ENCODE data around the gene CRTAP.

CRTAP gene

DNA sequence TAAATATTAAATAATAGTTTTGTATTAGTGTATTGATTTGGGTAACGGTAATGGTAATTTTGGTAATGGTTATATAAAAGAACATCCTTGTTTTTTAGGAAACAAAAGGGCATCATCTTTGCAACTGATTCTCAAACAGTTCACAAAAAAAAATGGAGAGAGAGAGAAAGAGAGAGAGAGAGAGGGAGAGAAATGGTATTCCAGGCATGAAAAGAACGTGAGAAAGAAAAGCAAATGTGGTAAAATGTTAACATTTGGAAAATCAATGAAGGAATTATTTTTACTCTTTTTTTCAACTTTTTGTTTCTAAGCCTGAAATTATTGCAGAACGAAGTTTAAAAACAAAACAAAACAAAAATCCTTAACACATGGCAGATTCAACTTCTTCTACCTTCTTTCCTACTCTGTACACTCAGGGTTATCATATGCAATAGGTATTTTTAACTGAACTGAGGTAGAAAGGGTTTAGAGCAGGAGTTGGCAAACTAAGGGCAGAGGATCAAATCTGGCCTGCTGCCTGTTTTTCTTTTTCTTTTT, 14.6 kb upstream of the CRTAP start:
- H3K27ac ChIP-seq (ENCODE audit: poor library complexity, severe bottlenecking), result no peak overlapping the region
- peaks cover 2% of the 10 kb centered on the region for H3K9me3 ChIP-seq (ENCODE audit: severe bottlenecking)
- no peaks in the 10 kb centered on the region for H3K4me1 ChIP-seq (ENCODE audit: insufficient read depth, poor library complexity, severe bottlenecking)
- TF ChIP-seq, protein P1, sequence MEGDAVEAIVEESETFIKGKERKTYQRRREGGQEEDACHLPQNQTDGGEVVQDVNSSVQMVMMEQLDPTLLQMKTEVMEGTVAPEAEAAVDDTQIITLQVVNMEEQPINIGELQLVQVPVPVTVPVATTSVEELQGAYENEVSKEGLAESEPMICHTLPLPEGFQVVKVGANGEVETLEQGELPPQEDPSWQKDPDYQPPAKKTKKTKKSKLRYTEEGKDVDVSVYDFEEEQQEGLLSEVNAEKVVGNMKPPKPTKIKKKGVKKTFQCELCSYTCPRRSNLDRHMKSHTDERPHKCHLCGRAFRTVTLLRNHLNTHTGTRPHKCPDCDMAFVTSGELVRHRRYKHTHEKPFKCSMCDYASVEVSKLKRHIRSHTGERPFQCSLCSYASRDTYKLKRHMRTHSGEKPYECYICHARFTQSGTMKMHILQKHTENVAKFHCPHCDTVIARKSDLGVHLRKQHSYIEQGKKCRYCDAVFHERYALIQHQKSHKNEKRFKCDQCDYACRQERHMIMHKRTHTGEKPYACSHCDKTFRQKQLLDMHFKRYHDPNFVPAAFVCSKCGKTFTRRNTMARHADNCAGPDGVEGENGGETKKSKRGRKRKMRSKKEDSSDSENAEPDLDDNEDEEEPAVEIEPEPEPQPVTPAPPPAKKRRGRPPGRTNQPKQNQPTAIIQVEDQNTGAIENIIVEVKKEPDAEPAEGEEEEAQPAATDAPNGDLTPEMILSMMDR (IDR thresholded peaks at IDR 0.05; ENCODE audit: poor library complexity, severe bottlenecking), result no peak
- H3K4me3 ChIP-seq (ENCODE audit: severe bottlenecking), result no peak overlapping the region
- no peak for ATAC-seq (ENCODE audit: low read depth)
- H3K27me3 ChIP-seq (ENCODE audit: insufficient read depth, poor library complexity, severe bottlenecking), result no peaks in the 10 kb centered on the region
- no peak for DNase-seq (ENCODE audit: low spot score)
- peaks cover 4% of the 10 kb centered on the region; the same call in 1 of the 2 replicates for H3K36me3 ChIP-seq (ENCODE audit: low read depth)

DNA sequence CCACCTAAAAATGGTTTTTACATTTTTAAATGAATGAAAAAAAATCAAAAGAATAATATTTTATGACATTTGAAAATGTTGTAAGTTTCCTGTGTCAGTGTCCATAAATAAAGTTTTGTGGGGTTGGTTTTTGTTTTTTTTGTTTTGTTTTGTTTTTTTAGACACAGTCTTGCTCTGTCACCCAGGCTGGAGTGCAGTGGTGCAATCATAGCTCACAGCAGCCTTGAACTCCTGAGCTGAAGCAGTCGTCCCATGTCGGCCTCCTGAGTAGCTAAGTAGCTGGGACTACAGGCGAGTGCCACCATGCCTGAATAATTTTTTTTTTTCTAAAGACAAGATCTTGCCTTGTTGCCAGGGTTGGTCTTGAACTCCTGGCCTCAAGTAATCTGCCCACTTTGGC, 14.1 kb upstream of the CRTAP start:
- no peak for ATAC-seq (ENCODE audit: low read depth)
- Histone ChIP-seq H3K27ac (ENCODE audit: poor library complexity, severe bottlenecking) (no peak overlapping the region), H3K27me3 (ENCODE audit: insufficient read depth, poor library complexity, severe bottlenecking) (no peaks in the 10 kb centered on the region), H3K36me3 (ENCODE audit: low read depth) (no peaks in the 10 kb centered on the region), H3K4me3 (ENCODE audit: severe bottlenecking) (no peak overlapping the region), H3K4me1 (ENCODE audit: insufficient read depth, poor library complexity, severe bottlenecking) (no peaks in the 10 kb centered on the region), H3K9me3 (ENCODE audit: severe bottlenecking) (peaks cover 2% of the 10 kb centered on the region)
- no peak for DNase-seq (ENCODE audit: low spot score)
- TF ChIP-seq, protein P1 (IDR thresholded peaks at IDR 0.05; ENCODE audit: poor library complexity, severe bottlenecking), result no peak

DNA sequence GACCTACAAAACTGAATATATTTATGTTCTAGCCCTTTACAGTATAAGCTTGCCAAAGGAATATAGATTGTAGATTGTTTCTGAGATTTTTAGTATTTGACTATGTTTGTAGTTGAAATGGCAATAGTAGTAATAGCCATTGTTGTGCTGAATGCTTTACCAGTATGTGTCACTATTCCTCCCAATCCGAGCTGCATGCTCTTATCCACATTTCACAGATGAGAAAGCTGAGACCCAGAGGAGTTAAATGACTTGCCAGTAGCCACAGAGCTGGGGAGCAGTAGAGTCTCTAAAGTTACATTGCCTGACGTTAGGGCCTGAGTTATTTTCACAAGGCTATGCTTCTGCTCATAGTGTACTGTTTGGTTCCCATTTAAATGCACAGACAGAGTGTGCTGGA, 13.6 kb upstream of the CRTAP start:
- ATAC-seq (ENCODE audit: low read depth) (no peak), DNase-seq (ENCODE audit: low spot score) (no peak)
- TF ChIP-seq, protein P1 (IDR thresholded peaks at IDR 0.05; ENCODE audit: poor library complexity, severe bottlenecking), result no peak
- H3K27ac ChIP-seq (ENCODE audit: poor library complexity, severe bottlenecking), result no peak overlapping the region
- no peaks in the 10 kb centered on the region for H3K4me1 ChIP-seq (ENCODE audit: insufficient read depth, poor library complexity, severe bottlenecking)
- no peaks in the 10 kb centered on the region for H3K36me3 ChIP-seq (ENCODE audit: low read depth)
- no peak overlapping the region for H3K4me3 ChIP-seq (ENCODE audit: severe bottlenecking)
- peaks cover 2% of the 10 kb centered on the region for H3K9me3 ChIP-seq (ENCODE audit: severe bottlenecking)
- H3K27me3 ChIP-seq (ENCODE audit: insufficient read depth, poor library complexity, severe bottlenecking), result no peaks in the 10 kb centered on the region

DNA sequence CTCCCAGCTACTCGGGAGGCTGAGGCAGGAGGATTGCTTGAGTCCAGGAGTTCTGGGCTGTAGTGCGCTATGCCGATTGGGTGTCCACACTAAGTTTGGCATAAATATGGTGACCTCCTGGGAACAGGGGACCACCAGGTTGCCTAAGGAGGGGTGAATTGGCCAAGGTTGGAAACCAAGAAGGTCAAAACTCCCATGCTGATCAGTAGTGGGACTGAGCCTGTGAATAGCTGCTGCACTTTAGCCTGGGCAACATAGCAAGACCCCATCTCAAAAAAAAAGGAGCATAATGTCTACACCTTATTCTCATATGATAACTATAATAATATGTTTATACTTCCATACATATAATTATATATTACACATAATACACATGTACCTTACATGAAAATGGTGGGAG, 10.8 kb upstream of the CRTAP start:
- Histone ChIP-seq H3K27ac (ENCODE audit: poor library complexity, severe bottlenecking) (no peak overlapping the region), H3K9me3 (ENCODE audit: severe bottlenecking) (peaks cover 2% of the 10 kb centered on the region), H3K36me3 (ENCODE audit: low read depth) (no peaks in the 10 kb centered on the region), H3K4me3 (ENCODE audit: severe bottlenecking) (no peak overlapping the region), H3K4me1 (ENCODE audit: insufficient read depth, poor library complexity, severe bottlenecking) (no peaks in the 10 kb centered on the region), H3K27me3 (ENCODE audit: insufficient read depth, poor library complexity, severe bottlenecking) (no peaks in the 10 kb centered on the region)
- DNase-seq (ENCODE audit: low spot score), result no peak
- TF ChIP-seq, protein P1 (IDR thresholded peaks at IDR 0.05; ENCODE audit: poor library complexity, severe bottlenecking), result no peak
- no peak for ATAC-seq (ENCODE audit: low read depth)

DNA sequence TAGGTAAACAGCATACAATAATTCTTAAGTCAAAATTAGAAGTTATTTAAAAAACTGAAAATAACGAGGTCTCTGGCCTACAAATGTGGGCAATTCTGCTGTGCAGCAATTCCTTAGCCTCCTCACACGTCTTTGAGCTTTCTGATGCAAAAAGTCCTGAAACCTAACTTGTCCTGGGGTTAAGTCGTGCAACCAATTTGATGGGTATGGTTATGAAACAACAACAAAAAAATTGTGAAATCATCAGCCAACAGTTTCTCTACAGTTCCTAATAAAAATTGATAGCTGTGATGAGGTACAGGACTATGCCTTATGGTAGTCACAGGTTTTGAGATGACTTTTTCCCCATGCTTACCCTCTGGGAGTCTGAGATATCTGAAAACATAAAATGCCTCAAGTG, 10.3 kb upstream of the CRTAP start:
- Histone ChIP-seq H3K27ac (ENCODE audit: poor library complexity, severe bottlenecking) (no peak overlapping the region), H3K4me1 (ENCODE audit: insufficient read depth, poor library complexity, severe bottlenecking) (no peaks in the 10 kb centered on the region), H3K27me3 (ENCODE audit: insufficient read depth, poor library complexity, severe bottlenecking) (no peaks in the 10 kb centered on the region), H3K4me3 (ENCODE audit: severe bottlenecking) (no peak overlapping the region), H3K36me3 (ENCODE audit: low read depth) (no peaks in the 10 kb centered on the region), H3K9me3 (ENCODE audit: severe bottlenecking) (peaks cover 2% of the 10 kb centered on the region)
- ATAC-seq (ENCODE audit: low read depth), result no peak
- DNase-seq (ENCODE audit: low spot score), result no peak
- TF ChIP-seq, protein P1 (IDR thresholded peaks at IDR 0.05; ENCODE audit: poor library complexity, severe bottlenecking), result no peak
